ENCODE results near the gene ISYNA1.

- TF ChIP-seq CTCF (IDR thresholded peaks at IDR 0.05 in 4 of 5, conservative IDR thresholded peaks at IDR 0.05 in 1 of 5): no peak
- no peak for TF ChIP-seq POLR2A (IDR thresholded peaks at IDR 0.05)
These were observed 17.0 kb downstream of the ISYNA1 start for GRCh38 chr19:18420930-18421329.
